Measurements from ENCODE around the gene ANKK1.
A peak's percentile ranks its signal among the peaks of the same experiment; 100 is the strongest.

Gene ANKK1, protein sequence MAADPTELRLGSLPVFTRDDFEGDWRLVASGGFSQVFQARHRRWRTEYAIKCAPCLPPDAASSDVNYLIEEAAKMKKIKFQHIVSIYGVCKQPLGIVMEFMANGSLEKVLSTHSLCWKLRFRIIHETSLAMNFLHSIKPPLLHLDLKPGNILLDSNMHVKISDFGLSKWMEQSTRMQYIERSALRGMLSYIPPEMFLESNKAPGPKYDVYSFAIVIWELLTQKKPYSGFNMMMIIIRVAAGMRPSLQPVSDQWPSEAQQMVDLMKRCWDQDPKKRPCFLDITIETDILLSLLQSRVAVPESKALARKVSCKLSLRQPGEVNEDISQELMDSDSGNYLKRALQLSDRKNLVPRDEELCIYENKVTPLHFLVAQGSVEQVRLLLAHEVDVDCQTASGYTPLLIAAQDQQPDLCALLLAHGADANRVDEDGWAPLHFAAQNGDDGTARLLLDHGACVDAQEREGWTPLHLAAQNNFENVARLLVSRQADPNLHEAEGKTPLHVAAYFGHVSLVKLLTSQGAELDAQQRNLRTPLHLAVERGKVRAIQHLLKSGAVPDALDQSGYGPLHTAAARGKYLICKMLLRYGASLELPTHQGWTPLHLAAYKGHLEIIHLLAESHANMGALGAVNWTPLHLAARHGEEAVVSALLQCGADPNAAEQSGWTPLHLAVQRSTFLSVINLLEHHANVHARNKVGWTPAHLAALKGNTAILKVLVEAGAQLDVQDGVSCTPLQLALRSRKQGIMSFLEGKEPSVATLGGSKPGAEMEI

DNA sequence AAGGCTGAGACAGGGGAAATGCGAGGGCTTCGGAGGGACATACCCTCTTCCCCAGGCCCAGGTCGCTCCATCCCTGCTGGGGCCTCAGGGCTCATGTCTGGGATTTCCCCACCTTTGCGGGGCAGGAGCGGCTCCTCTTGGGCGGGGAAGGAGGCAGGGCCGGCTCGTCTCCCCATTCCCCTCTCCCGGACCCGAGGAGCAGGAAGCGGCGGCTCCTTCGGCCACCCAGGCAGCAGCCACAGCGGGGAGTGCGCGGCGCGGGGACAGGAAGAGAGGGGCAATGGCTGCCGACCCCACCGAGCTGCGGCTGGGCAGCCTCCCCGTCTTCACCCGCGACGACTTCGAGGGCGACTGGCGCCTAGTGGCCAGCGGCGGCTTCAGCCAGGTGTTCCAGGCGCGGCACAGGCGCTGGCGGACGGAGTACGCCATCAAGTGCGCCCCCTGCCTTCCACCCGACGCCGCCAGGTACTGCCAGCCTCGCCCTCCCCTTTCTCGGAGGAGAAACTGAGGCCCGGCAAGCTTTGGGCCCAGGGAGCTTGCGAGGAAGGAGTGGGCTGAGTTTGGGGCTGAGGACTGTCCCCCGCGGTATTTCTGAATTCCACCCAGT is at the start of gene ANKK1:
Gene ANKK1 (plus strand): TSS at position 175 of the 607 bp plus-strand sequence. CDS start 106 bp downstream, at position 281.
- no peak for DNase-seq

DNA sequence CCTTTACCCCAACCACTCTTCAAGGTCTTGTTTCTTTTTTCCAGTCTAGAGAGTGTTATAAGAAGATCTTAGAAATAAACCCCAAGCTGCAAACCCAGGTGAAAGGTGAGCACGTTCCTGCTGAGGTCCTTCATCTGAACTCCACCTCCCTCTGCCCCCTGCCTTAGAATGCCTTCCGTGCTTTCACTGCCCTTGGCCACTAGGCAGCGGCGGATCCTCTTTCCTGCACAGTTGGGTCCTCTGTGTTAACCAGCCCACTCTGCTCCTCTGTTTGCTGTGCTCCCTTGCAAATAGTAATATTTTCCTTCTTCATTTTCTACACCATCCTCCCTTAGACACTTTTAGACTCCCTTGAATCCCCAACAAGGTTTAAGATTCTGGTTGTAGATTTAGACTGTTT is 48.8 kb upstream of the ANKK1 start:
- DNase-seq: no peak

DNA sequence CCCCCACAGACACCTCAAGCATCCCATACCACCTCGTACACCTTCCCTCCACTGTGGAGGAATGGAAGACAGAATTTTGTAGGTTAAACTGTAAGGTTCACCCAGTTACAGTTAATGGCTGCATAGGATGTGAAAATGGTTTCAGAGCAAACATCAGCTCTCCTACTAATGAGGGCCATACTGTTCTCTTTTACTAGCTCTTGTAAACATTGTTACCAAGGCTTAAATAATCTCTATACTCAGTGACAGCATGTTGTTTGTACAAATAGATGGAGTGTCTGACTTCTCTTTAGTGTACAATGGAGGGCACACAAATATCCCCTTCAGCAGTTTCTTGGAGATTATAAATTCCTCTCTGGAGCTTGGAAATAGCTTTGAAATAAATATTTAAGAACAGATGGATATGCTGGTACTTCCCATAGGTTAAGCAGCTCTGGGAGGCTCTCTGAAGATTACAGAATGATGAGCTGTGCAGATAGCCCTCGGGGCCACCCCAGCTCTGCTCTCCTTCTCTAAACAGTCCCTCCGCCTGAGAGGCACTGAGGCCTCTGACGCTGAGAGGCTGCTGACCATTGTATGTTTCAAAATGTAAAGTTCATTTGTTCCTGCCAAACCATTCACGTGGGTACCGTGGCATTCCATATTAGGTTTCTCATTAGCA is 47.5 kb upstream of the ANKK1 start:
- DNase-seq: no peak

DNA sequence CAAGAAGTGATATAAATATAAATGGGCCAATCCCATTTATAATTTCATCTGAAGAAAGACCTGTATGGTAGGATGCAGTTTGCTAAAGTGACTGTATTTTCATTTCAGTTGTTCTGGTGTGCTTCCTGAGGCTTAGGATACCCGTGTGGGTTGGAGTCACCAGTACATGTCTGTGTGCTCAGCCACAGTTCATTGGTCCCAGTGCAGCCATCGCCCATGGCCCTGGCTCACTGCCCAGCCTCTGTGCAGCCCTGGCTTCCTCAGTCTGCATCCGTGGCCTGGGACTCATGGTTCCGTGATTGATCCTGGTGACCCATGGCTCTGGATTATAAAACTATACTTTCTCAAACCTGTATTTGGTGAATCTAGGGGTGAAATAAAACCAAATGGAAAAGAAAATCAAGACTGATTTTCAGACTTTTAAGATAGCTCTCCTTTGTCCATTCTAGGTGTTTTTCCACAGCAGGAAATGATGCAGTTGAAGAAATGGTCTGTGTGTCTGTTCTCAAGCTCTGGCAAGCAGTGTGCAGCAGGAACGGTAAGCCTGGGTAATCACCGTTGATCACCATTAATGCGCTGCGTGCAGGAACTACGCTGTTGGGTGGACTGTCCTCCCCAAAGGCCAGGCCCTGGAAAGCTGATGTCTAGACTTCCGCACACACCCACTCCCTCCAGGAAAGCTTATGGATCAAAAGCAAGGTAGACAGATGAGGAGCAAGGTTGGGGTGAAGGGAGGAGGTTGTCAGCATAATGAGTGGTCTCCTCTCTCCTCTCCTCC is 46.0 kb upstream of the ANKK1 start:
- DNase-seq: no peak

DNA sequence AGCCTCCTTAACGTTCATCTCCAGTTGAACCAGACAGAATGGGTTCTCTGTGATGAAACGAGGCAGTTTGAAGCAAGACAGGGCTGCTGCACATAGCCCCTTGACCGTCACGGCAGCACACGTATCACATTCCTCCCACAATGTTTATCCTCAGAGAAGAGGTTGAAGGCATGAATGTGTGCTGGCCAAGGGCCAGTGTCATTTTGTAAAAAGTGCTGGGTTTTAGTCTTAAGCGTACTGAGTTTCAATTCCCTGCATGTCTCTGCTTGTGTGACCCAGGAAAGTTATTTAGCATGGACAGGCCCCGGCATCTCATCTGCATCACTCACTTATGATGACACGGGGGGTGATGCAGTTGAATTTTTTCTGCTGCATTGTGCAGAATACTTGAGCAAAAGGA is 41.6 kb upstream of the ANKK1 start:
- no peak for DNase-seq

DNA sequence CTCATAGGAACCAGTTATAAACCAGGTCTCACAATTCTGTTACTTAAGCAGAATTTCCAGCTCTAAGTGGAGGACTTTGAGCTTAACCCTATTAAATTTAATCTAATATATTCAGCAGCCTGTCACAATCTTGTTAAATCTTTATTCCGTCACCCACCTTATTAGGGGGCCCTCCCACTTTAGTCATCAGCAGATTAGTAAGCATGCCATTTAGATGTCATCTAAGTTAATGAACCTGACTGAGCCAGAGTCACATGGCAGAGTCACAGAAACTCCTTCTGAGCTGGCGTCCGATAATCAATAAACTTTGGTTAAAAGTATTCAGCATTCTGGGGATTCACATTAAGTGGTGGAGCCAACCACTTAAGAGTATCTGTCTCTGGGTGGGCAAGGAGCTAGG is 38.1 kb upstream of the ANKK1 start:
- no peak for DNase-seq

DNA sequence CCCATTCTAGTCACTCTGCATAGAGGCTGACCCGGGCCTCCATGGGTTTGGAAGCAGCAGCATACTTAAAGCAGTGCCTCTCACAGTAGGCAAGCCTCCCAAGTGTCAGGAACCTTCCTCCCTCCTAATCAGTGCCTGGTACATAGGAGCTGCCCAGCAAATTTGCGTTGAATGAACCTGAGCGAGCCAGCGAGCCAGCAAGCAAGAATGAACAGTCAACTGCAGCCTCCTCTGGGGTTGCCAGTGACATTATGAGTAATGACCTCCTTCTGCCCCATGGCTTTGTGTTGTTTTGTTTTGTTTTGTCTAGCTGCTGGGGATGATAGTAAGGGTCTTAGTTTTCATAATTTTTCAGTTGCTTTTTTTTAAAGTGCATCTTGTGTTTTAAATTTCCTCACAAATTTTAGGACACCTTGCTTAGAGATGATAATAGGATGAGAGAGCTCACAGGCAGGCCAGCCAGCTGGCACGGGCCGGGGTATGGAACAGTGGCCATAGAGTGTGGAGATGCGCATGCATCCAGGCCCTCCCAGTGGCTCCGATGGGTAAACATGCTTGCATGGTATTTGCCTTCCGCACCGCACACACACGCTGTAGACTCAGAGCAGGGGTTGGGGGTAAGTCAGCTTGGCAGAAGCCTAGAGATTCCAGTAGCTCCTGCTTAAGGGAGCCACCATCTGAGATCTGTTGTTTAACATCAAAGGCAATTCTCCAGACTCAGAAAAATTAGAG is 37.1 kb upstream of the ANKK1 start:
- no peak for DNase-seq

DNA sequence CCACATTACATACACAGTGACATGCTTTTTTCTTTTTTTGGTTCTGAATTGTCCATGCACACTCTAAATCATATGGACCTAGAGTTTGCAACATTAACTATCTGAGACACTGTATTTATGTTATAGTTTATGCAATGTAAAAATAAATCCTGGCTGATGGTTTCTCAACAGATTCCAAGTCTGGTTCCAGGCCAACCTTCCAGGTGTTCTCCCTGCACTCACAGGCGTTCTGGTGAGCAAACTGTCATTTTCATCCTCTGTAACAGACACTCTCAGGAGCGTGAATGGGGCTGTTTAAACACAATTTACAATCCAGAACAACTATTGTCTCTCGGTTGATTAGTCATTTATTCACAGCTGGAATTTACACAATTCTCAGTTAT is 36.5 kb upstream of the ANKK1 start:
- DNase-seq: no peak

DNA sequence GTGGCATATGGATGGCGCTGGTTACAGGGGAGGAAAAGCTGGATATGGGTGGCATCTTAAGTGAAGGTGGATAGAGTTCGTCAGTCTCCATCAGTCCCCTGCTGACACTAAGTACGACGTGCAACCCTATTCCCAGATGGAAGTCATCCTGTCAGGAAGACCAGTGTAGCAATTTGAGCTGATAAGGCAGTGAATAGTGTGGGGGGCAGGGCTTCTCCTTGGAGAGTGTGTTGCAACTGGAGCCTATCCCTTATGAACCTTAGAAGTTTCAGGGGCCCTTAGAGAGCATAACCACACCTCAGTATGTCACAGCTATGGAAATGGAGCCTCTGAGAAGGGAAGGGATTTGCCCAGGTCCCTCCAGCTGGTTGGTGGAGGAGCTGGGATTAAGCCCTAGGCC is 36.1 kb upstream of the ANKK1 start:
- no peak for DNase-seq

DNA sequence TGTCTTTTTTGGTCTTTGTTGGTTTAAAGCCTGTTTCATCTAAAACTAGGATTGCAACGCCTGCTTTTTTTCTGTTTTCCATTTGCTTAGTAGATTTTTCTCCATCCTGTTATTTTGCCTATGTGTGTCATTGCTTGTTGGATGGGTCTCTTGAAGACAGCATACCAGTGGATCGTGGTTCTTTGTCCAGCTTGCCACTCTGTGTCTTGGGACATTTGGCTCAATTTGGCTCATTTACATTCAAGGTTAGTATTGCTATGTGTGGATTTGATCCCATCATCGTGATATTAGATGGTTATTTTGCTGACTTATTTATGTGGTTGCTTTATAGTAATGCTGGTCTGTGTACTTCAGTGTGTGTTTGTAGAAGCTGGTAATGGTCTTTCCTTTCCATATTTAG is 31.4 kb upstream of the ANKK1 start:
- no peak for DNase-seq

DNA sequence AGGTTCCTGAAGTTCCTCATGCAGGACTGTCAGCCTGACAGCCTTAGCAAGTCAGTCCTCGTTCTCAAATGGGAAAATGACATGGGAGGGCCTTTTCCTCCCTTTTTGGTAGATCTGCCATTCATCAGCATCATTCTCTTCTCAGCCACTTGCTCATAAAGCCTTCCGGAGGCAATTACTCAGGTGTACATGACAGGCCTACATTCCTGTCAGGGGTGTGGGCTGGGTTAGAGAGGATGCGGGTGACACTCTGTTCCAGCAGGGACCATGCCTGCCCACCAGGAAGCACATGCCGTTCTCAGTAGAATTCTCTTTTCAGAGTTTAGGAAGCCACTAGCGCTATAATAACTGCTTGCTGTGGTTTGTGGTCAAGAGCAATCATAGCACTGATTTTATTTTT is 24.2 kb upstream of the ANKK1 start:
- no peak for DNase-seq

DNA sequence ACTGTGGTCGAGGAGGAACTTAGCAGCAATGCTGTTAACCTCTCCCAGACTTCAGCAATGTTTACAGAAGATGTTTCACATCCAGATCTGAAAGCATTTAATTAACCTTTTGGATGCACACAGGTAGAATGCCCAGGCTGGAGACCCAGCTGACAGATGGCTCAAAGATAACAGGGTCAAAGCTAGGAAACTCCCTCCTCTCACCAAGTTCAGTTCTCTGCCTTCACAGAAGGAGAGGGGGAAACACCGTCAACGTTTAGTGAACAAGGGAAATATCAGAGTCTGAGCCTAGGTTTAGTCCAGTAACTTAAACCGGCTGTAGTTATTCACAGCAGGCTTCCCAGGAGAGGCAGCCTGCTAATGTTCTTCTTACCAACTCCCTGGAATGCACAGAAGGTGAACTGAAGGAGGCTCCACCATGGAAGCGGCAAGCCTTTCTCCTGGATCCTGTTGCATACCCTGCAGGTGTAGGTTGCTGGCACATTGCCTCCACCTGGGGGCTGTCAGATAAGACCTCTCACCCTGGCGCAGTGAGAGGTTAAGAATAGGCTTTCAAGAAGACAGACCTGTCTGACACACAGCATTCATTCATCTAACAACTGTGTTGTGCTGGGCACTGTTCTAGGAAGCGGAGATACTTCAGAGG is 23.5 kb upstream of the ANKK1 start:
- no peak for DNase-seq

DNA sequence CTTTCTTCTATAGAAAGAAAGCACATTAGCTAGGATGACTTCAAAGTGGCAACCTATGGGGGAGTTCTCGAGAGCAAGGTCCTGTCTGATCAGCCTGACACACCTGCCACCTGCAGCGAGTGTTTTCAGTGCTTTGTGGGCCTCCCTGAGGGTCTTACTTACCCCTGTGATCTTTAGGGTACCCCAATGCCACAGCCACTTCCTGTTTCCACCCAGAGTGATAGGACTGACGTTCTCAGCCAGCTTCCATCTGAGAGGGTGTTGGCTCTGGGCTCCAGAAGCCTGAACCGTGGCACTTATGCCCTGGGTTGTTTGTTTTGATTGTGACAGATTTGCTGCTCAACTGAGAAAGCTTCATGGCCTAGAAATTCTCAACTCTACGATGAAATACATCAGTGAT is 21.7 kb upstream of the ANKK1 start:
- no peak for DNase-seq

DNA sequence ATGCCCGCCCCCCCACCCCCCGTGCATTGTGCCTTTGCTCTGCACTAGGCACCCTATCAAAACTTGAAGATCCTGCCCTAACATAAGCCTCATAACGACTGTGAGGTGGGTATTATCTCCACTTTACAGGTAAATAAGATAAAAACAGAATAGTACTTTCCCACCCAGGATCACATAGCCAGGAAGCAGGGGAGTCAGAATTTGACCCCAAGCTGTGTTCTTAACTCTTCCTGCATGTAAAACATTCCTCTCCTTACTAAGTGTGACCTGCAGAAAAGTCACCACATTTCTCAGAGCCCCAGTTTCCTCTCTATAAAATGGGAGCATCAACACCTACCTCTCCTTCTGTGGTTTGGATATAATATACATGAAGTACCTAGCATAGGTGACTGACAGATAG is 18.2 kb upstream of the ANKK1 start:
- no peak for DNase-seq

DNA sequence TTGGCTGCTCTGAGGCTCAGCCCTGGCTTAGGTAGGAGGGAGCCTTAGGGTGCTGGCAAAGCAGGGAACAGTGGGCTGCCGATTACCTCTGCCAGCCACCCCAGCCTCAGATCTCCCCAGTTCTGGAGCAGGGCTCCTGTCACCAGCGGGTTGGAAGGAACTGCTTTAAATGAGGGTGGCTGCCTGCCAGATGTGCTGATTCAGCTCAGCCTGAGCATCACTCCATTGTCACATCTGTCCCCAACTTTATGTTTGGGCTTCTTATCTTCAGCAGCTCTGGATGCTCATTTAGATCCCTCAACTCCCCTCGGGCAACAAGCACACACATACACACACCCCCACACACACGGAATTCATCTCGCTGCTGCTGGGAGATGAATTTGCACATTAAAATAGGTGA is 16.9 kb upstream of the ANKK1 start:
- DNase-seq: no peak

DNA sequence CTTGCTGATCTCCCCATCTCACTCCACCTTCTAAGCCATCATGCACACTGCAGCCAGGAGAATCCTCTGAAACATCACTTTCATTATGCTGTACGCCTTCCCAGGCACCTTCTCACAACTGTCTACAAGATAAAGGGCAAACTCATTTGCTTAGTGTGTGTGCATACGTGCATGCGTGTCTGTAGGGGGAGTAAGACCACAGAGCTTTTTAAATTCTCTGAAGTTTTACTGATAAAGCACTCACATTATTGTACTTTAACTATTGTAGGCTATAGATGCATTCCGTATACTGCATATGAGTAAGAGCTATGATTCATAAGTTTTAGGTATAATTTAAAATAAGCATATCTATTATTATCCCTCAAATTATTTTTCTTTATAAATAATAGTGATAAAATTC is 15.3 kb upstream of the ANKK1 start:
- no peak for DNase-seq

DNA sequence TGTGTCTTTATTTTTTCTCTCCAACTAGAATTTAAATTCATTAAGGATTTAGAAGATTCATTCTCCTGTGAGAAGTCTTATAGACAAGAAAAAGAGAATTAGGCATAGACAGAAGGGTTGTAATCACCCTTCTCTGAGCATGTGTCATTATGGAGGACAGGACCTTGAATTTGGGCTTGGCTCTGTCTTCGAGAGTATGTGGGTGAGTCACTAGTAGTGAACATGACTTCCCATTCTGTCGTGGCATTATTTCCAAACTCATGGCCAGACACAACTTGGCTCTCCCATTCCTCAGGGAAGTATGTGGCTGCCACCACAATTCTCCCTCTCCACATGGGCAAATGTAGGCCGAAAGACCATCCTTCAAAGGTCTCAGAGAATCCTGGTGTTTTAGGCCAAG is 14.3 kb upstream of the ANKK1 start:
- no peak for DNase-seq

DNA sequence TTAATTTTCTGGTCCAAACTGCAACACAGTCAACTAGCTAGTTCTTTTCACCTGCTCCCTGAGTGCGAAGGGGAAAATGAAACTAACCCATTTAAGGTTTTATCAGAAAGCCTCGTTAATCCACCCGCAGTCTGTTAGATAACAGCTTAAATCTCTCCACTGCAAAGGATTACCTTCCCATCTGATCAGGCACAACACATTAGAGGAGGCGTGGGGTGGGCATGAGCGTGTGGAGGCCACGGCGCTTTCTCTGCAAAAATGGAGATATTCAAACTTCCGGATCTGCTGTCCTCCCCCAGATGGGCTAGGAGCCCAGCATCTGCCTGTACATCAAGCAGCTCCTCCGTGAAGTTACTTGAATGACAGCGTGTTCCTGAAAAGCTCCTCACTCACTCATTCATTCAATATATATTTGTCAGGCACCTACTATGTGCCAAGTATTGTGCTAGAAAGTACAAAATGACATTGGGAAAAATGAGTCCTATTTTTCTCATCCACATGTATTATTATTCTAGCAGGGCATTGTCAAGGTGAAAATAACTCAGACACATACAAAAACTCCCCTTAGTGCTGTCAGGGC is 13.5 kb upstream of the ANKK1 start:
- DNase-seq: no peak

DNA sequence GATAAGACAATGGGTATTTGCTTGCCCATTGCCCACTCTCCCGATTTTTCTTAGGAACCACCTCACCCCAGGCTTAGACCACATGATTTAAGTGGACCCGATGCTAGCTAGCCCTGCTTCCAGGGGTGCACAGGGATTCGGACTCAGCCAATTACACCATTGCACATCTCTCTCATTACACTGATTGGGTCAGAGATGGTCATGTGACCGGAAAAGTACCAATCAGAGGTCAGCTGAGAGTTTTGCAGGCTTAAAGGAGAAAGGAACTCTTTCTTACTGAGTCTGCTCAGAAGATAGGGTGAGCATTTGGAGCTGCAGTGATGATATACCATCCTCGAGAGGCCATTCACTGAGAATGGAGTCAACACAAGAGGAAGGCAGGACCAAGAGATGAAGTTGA is 12.2 kb upstream of the ANKK1 start:
- DNase-seq: no peak

DNA sequence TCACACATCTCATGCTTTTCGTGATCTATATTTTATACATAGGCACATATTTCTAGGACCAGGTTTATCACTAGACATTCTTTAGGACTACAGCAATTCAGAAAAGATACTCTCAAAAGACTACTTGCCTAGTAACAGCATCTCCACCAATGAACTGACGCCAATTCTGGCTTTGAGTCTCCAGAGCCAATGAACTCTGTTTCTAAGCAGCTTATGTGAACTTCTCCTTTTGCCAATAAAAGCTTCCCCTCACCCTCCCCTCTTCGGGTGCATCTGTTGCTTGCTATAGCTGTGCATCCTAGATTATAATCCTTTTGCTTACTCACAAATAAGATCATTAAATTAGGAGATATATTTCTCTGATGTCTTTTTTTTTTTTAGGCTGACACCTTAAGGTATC is 11.4 kb upstream of the ANKK1 start:
- peak in 1 of 2 experiments; percentile 4 for DNase-seq
